SHP77 (cell line): ENCODE data around the gene PRDM16.

ENCODE experiments used
- DNase-seq, 2 experiments: peaks; one replicate each; lab custom pipeline; 2025; lab: John Stamatoyannopoulos, UW

Gene PRDM16

GRCh38 chr1:3356827-3357460 lies 287.9 kb downstream of the PRDM16 start:
- DNase-seq = no peak

- no peak for DNase-seq
Measured at GRCh38 chr1:3357526-3358297, 288.7 kb downstream of the PRDM16 start.

- peak in 1 of 2 experiments; percentile 20 for DNase-seq
Measured at GRCh38 chr1:3359351-3359750, 290.3 kb downstream of the PRDM16 start.

GRCh38 chr1:3359756-3360440 lies 290.9 kb downstream of the PRDM16 start:
- no peak for DNase-seq

- DNase-seq = no peak
Measured at GRCh38 chr1:3360646-3361257, 291.7 kb downstream of the PRDM16 start.

GRCh38 chr1:3363023-3363422 lies 294.0 kb downstream of the PRDM16 start:
- DNase-seq = no peak

GRCh38 chr1:3363756-3364155 lies 294.8 kb downstream of the PRDM16 start:
- DNase-seq = no peak

GRCh38 chr1:3364551-3364950 lies 295.5 kb downstream of the PRDM16 start:
- no peak for DNase-seq

GRCh38 chr1:3364983-3365382 lies 296.0 kb downstream of the PRDM16 start:
- DNase-seq = no peak

GRCh38 chr1:3365523-3366125 lies 296.6 kb downstream of the PRDM16 start:
- DNase-seq = no peak

- DNase-seq = no peak
Measured at GRCh38 chr1:3366126-3367051, 297.4 kb downstream of the PRDM16 start.

GRCh38 chr1:3367376-3367775 lies 298.4 kb downstream of the PRDM16 start:
- no peak for DNase-seq

- no peak for DNase-seq
Measured at GRCh38 chr1:3368059-3368458, 299.1 kb downstream of the PRDM16 start.

- DNase-seq = no peak
Measured at GRCh38 chr1:3368711-3369445, 299.9 kb downstream of the PRDM16 start.

GRCh38 chr1:3369446-3370076 lies 300.6 kb downstream of the PRDM16 start:
- DNase-seq = no peak

- DNase-seq = no peak
Measured at GRCh38 chr1:3370856-3371703, 302.1 kb downstream of the PRDM16 start.

GRCh38 chr1:3372317-3372716 lies 303.3 kb downstream of the PRDM16 start:
- no peak for DNase-seq

- DNase-seq = no peak
Measured at GRCh38 chr1:3373175-3373574, 304.2 kb downstream of the PRDM16 start.
